Activated CD4-positive, alpha-beta memory T cell treated with anti-CD3 and anti-CD28 coated beads for 36 hours (primary cell): Measurements from ENCODE around the gene AP4B1. TPM values are rescaled to one million over a fixed set of nuclear protein-coding genes. Genes with fewer than 3 reads are reported as not detected.
A peak's percentile ranks its signal among the peaks of the same experiment; 100 is the strongest.
"Not testable (repeated sequence)": the region's sequence is repeated elsewhere in the genome, so short reads cannot be mapped to it uniquely, and the experiment has no call there.

ENCODE experiments used
- CTCF ChIA-PET: fragments of 350-600 bp; sonication (Branson Sonifier 250); formaldehyde crosslinking; loops from one replicate; lab custom pipeline; 2021; ENCODE audit warnings: antibody characterized with exemption, inconsistent platforms; lab: Charles Lee
- POLR2A ChIA-PET: fragments of 350-600 bp; sonication (Branson Sonifier 250); formaldehyde crosslinking; loops from one replicate; lab custom pipeline; 2021; ENCODE audit warnings: antibody characterized with exemption; lab: Charles Lee
- DNase-seq: peaks from one replicate; pipeline ENCODE4 v3.0.0-alpha.2; 2020
- H3K27ac Mint-ChIP-seq: one replicate; pipeline ENCODE4 v1.8.0; 2021; ENCODE audit warnings: mixed read lengths
- H3K27me3 Mint-ChIP-seq: one replicate; pipeline ENCODE4 v1.8.0; 2021; ENCODE audit warnings: mixed read lengths
- H3K36me3 Mint-ChIP-seq: one replicate; pipeline ENCODE4 v1.8.0; 2021; ENCODE audit warnings: mixed read lengths
- H3K4me1 Mint-ChIP-seq: one replicate; pipeline ENCODE4 v1.8.0; 2021; ENCODE audit warnings: low read depth, mixed read lengths
- H3K4me3 Mint-ChIP-seq: one replicate; pipeline ENCODE4 v1.8.0; 2021; ENCODE audit warnings: mild to moderate bottlenecking, mixed read lengths
- H3K9me3 Mint-ChIP-seq: one replicate; pipeline ENCODE4 v1.8.0; 2021; ENCODE audit warnings: mixed read lengths
- intact Hi-C: fragments of 100-400 bp; cut with micrococcal nuclease; formaldehyde crosslinking; loops from one replicate; pipeline ENCODE4 v1.15.1; 2023
- total RNA-seq, 2 experiments: library from RNA; stranded (reverse); gene quantifications; one replicate each; pipeline ENCODE4 v1.2.3, GENCODE V29; 2021

The AP4B1 gene
- total RNA-seq, 2 experiments from 2014 or later, result 41.4 to 42.2 TPM

DNA sequence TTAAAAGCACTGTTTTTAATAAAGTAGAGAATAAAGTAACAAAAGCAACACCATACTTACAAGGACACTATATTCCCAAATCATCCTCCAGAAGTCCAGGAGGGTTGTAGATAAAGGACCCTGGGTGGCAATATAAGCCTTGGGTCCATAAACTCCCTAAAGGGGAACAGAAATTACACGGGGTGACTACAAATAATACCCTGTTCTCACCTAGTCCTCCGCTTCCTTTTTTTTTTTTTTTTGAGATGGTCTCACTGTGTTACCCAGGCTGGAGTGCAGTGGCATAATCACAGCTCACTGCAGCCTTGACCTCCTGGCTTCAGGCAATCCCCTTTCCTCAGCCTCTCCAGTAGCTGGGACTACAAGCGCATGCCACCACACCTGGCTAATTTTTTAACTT lies 46.2 kb downstream of the AP4B1 start:
- H3K9me3 Mint-ChIP-seq, result no peaks in the 10 kb centered on the region
- intact Hi-C loops, result no loop called here
- no peak for DNase-seq
- no peak overlapping the region for H3K27ac Mint-ChIP-seq
- H3K36me3 Mint-ChIP-seq, result peaks cover 38% of the 10 kb centered on the region
- CTCF ChIA-PET, result no interaction called here
- H3K4me3 Mint-ChIP-seq, result no peak overlapping the region
- H3K4me1 Mint-ChIP-seq, result peaks cover 41% of the 10 kb centered on the region
- no peaks in the 10 kb centered on the region for H3K27me3 Mint-ChIP-seq
- POLR2A ChIA-PET, result no interaction called here

DNA sequence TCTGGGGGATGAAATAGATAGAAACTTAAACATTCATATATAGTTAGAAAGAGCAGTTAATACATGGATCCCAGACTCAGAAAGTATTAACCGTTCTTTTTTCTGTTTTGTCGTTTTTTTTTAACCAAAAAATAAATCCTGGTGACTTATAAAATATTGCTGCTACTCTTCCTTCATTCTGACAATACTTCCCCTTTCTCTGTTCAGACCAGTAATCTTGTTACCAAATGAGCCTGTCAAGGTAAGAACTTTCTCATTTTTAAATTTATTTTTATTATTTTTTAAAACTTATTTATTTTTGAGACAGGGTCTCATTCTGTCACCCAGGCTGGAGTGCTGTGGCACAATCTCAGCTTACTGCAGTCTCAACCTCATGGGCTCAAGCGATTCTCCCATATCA lies 46.8 kb downstream of the AP4B1 start:
- ChIA-PET POLR2A (no interaction called here), CTCF (no interaction called here)

DNA sequence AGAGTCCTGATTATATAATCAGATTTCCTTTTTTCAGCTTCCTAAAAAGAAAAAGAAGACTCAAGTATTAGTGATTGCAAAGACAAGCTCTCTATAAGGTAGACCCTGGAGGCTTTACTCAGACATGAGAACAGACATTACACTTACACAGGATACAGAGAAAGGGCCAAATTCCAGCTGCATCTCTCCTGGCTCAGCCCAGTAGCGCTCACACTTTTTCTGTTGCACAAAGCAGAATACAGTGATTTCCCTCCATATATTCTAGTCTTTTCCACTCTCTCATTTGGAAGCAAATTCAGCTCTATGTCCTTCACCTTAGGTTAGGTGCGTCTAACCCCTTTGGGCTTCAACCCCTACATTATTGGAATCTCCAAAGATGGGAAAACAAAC lies 48.2 kb downstream of the AP4B1 start:
- no peak overlapping the region for H3K4me3 Mint-ChIP-seq
- DNase-seq, result no peak
- no peaks in the 10 kb centered on the region for H3K27me3 Mint-ChIP-seq
- intact Hi-C loops, result no loop called here
- H3K4me1 Mint-ChIP-seq, result peaks cover 32% of the 10 kb centered on the region
- H3K27ac Mint-ChIP-seq, result no peak overlapping the region
- POLR2A ChIA-PET, result interaction anchor here (2.0 kb wide), 1 partner anchor 13 kb away, joined by 9 read pairs; no protein-coding TSS in a partner anchor
- H3K36me3 Mint-ChIP-seq, result peaks cover 41% of the 10 kb centered on the region
- no peaks in the 10 kb centered on the region for H3K9me3 Mint-ChIP-seq
- CTCF ChIA-PET, result interaction anchor here (1.2 kb wide), 1 partner anchor 11 kb away, joined by 3 read pairs; no protein-coding TSS in a partner anchor

More for the DNA sequence above, 46.8 kb downstream of the AP4B1 start:
- intact Hi-C loops, result no loop called here
- peaks cover 38% of the 10 kb centered on the region for H3K4me1 Mint-ChIP-seq
- no peaks in the 10 kb centered on the region for H3K9me3 Mint-ChIP-seq
- no peak overlapping the region for H3K4me3 Mint-ChIP-seq
- H3K27ac Mint-ChIP-seq, result no peak overlapping the region
- H3K36me3 Mint-ChIP-seq, result peaks cover 35% of the 10 kb centered on the region
- DNase-seq, result no peak
- H3K27me3 Mint-ChIP-seq, result no peaks in the 10 kb centered on the region

DNA sequence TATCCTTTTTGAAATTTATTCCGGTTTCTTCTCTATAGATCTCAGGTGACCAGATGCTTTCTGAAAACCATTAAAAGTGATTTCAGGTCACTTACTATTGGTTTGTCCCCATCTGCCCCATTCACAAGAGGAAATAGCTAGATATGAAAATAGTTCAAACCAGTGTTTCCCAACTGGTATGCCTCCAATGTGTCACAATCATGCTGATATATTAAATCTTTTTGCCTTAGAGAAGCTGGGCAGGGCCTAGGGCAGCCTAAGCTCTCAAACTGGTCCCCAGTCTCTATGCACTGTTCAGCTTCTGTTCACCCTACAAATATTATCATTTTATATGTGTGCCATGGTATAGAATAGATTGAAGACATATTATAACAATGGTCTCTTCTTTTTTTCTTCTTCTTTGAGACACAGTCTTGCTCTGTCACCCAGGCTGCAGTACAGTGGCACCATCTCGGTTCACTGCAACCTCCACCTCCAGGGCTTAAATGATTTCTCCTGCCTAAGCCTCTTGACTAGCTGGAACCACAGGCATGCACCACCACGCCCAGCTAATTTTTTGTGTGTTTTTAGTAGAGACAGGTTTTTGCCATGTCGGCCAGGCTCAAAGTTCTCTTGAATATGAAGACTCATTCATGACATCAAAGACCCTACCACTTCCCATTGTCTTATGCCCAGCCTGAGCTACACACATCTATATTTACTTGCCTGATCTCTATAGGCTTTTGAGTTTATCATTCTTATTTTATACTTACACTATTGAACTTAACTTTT lies 48.8 kb downstream of the AP4B1 start:
- no peaks in the 10 kb centered on the region for H3K9me3 Mint-ChIP-seq
- no peak overlapping the region for H3K4me3 Mint-ChIP-seq
- DNase-seq, result no peak
- H3K27ac Mint-ChIP-seq, result no peak overlapping the region
- no peaks in the 10 kb centered on the region for H3K27me3 Mint-ChIP-seq
- POLR2A ChIA-PET, result interaction anchor here (1.5 to 2.0 kb wide), 2 partner anchors 13 to 17 kb away, joined by 4 to 9 read pairs; no protein-coding TSS in a partner anchor
- peaks cover 31% of the 10 kb centered on the region for H3K4me1 Mint-ChIP-seq
- CTCF ChIA-PET, result interaction anchor here (0.6 to 1.2 kb wide), 3 partner anchors 11 to 113 kb away, joined by 3 to 5 read pairs (median 3); no protein-coding TSS in a partner anchor
- intact Hi-C loops, result loop anchor here (2.0 kb wide), 1 partner anchor 15 kb away; the partner anchor contains the start of gene PTPN22
- H3K36me3 Mint-ChIP-seq, result peaks cover 43% of the 10 kb centered on the region

DNA sequence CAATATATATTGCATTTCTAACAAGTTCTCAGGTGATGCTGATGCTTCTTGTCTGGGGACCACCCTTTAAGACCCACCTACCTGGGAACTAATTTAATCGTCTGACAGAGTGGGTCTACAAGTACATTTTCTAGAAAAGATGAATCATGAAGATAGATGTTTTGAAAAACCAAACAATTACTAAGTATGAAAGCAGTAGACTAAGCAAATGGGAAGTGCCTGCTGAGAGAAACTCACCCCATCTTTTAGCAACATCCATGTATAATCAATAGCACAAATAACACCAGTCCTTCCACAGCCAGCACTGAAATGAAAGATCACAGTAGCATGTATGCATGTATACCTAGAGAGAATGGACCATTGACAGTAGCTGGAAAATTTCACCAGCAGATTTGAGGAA lies 50.4 kb downstream of the AP4B1 start:
- no peaks in the 10 kb centered on the region for H3K9me3 Mint-ChIP-seq
- CTCF ChIA-PET, result no interaction called here
- POLR2A ChIA-PET, result interaction anchor here (1.5 kb wide), 1 partner anchor 18 kb away, joined by 4 read pairs; no protein-coding TSS in a partner anchor
- H3K27ac Mint-ChIP-seq, result peak overlapping the region; percentile 74
- no peak overlapping the region for H3K4me3 Mint-ChIP-seq
- peaks cover 47% of the 10 kb centered on the region for H3K36me3 Mint-ChIP-seq
- H3K27me3 Mint-ChIP-seq, result no peaks in the 10 kb centered on the region
- no peak for DNase-seq
- intact Hi-C loops, result loop anchor here (2.0 kb wide), 1 partner anchor 17 kb away; the partner anchor contains the start of gene PTPN22
- H3K4me1 Mint-ChIP-seq, result peaks cover 29% of the 10 kb centered on the region

DNA sequence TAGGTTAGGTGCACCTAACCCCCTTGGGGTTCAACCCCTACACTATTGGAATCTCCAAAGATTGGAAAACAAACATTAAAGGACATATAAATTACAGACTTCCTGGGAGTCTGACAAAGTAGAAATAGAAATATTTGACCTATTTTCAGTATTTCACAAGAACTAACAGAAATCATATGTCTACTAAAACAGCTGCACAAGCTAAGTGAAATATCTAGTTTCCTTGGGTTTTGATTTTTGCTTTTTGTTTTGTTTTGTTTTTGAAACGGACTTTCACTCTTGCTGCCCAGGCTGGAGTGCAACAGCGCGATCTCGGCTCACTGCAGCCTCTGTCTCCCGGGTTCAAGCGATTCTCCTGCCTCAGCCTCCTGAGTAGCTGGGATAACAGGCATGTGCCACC lies 51.9 kb downstream of the AP4B1 start:
- intact Hi-C loops, POLR2A ChIA-PET, H3K4me3 Mint-ChIP-seq, H3K27me3 Mint-ChIP-seq, H3K27ac Mint-ChIP-seq, H3K9me3 Mint-ChIP-seq, DNase-seq: not testable (repeated sequence)
- peaks cover 24% of the 10 kb centered on the region for H3K4me1 Mint-ChIP-seq
- H3K36me3 Mint-ChIP-seq, result peaks cover 48% of the 10 kb centered on the region
- CTCF ChIA-PET, result interaction anchor here (1.1 to 1.2 kb wide), 2 partner anchors 53 to 76 kb away, joined by 3 read pairs; partner anchors contain the start of genes DCLRE1B and HIPK1

DNA sequence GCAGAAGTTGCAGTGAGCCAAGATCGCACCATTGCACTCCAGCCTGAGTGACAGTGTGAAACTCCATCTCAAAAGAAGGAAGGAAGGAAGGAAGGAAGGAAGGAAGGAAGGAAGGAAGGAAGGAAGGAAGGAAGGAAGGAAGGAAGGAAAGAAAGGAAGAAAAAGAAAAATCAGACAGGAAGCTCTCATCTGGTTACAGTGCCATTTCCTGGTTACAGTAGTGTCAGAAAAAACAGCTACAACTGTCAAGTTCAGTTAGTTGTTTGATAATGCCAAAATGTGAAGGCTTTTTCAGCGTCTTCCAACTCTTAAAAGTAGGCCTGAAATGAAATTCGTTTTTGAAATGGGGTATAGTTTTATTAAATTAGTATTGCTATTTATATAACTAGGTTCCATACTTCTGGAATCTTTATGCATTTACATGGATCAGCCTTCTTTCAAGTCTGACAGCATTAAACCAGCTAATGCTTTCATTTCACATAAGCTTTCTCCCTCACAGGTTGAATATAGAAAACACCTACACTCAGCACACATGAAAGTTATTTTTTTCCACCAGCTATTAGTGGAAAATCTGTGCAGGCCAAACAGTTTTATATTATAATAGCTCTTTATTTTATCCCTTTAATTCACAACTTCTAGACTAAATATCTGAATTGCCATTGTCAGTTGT lies 54.3 kb downstream of the AP4B1 start:
- Mint-ChIP-seq H3K9me3 (peaks cover 9% of the 10 kb centered on the region), H3K36me3 (peaks cover 49% of the 10 kb centered on the region), H3K27ac (peak overlapping the region; percentile 55), H3K4me3 (no peak overlapping the region), H3K27me3 (no peaks in the 10 kb centered on the region), H3K4me1 (peaks cover 24% of the 10 kb centered on the region)
- ChIA-PET POLR2A (interaction anchor here (1.6 kb wide), 1 partner anchor 54 kb away, joined by 6 read pairs; no protein-coding TSS in a partner anchor), CTCF (interaction anchor here (0.9 to 1.1 kb wide), 2 partner anchors 14 to 19 kb away, joined by 3 read pairs; no protein-coding TSS in a partner anchor)
- no peak for DNase-seq
- intact Hi-C loops, result no loop called here

DNA sequence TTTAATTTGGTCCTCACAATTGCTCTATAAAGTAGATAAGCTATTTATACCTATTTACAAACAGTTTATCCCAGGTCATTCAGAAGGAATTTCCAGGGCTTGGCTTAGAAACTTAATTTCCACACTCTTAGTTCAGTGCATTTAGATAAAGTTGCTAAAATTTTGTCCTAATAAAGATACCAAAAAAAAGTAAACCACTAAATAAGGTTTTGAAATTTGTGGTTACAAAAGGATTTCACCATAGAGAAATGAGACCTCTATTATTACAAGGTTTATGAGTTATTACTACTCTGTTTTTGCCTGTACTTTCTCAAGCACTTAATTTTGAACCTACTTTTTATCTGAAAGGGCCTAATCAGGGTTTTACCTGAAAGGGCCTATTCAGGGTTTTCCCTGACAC lies 55.5 kb downstream of the AP4B1 start:
- ChIA-PET CTCF (interaction anchor here (0.7 kb wide), 1 partner anchor 433 kb away, joined by 3 read pairs; no protein-coding TSS in a partner anchor), POLR2A (no interaction called here)
- no peak for DNase-seq
- peaks cover 15% of the 10 kb centered on the region for H3K4me1 Mint-ChIP-seq
- H3K4me3 Mint-ChIP-seq, result no peak overlapping the region
- no peaks in the 10 kb centered on the region for H3K27me3 Mint-ChIP-seq
- H3K9me3 Mint-ChIP-seq, result peaks cover 9% of the 10 kb centered on the region
- no peak overlapping the region for H3K27ac Mint-ChIP-seq
- intact Hi-C loops, result no loop called here
- peaks cover 41% of the 10 kb centered on the region for H3K36me3 Mint-ChIP-seq

DNA sequence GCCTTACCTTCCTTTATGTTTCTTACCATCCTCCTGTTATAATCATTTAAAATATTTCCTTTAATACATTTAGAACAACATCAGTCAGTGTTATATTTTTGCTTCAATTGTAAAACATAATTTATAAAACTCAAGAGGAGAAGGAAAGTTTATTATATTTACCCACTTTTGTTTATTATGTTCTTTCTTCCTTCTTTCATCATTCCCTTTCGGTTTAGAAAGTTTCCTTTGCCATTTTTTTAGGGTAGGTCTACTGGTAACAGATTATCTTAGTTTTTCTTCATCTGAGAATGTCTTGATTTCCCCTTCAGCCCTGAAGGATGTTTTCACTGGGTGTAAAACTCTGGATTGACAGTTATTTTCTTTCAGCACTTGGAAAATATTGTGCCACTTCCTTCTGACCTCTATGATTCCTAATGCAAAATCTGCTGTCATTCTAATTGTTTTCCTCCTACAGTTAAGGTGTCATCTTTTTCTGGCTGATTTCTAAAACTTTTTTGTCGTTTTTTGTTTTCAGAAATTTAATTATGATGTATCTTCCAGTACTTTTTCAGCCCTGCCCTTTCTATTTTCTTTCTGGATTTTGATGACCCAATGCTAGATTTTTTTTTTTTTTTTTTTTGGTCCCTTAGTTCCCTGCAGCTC lies 58.1 kb downstream of the AP4B1 start:
- POLR2A ChIA-PET, result no interaction called here
- H3K36me3 Mint-ChIP-seq, result peaks cover 50% of the 10 kb centered on the region
- H3K27ac Mint-ChIP-seq, result no peak overlapping the region
- peaks cover 12% of the 10 kb centered on the region for H3K4me1 Mint-ChIP-seq
- no peak overlapping the region for H3K4me3 Mint-ChIP-seq
- no peak for DNase-seq
- H3K9me3 Mint-ChIP-seq, result peaks cover 9% of the 10 kb centered on the region
- intact Hi-C loops, result no loop called here
- no peaks in the 10 kb centered on the region for H3K27me3 Mint-ChIP-seq
- CTCF ChIA-PET, result no interaction called here
